Tibial nerve (tissue), 3 donors: ENCODE results near the gene ZNF579.
"Not testable (repeated sequence)": the region's sequence is repeated elsewhere in the genome, so short reads cannot be mapped to it uniquely, and the experiment has no call there.

Source experiments
- CTCF ChIP-seq, 5 experiments: fragments of 200-600 bp in 3 of 5; fragments of 450-650 bp in 2 of 5; sonication (generic) in 3 of 5; IDR thresholded peaks; one replicate each; pipeline ENCODE4 v1.5.1; 2016 to 2019; ENCODE audit warnings: antibody characterized with exemption in 5 of 5, mild to moderate bottlenecking in 3 of 5, moderate library complexity in 2 of 5
- POLR2A ChIP-seq, 2 donors: fragments of 450-650 bp; IDR thresholded peaks; one replicate each; pipeline ENCODE4 v1.6.1; 2017; ENCODE audit warnings: antibody characterized with exemption in 2 of 2, mild to moderate bottlenecking in 2 of 2, moderate library complexity in 2 of 2

- TF ChIP-seq CTCF, POLR2A (IDR thresholded peaks at IDR 0.05): not testable (repeated sequence)
Observed at GRCh38 chr19:55569477-55569876, 11.2 kb downstream of the ZNF579 start.
